Epithelial cell of umbilical artery (primary cell): ENCODE results near the gene POMT1. TPM values are rescaled to one million over a fixed set of nuclear protein-coding genes. Genes with fewer than 3 reads are reported as not detected.

Experiments used
- total RNA-seq: library from RNA; depleted of rRNA; stranded (reverse); fragments of >200 nt; gene quantifications from 2 replicates; pipeline ENCODE4 v1.2.3, GENCODE V29; 2014

Gene POMT1, protein sequence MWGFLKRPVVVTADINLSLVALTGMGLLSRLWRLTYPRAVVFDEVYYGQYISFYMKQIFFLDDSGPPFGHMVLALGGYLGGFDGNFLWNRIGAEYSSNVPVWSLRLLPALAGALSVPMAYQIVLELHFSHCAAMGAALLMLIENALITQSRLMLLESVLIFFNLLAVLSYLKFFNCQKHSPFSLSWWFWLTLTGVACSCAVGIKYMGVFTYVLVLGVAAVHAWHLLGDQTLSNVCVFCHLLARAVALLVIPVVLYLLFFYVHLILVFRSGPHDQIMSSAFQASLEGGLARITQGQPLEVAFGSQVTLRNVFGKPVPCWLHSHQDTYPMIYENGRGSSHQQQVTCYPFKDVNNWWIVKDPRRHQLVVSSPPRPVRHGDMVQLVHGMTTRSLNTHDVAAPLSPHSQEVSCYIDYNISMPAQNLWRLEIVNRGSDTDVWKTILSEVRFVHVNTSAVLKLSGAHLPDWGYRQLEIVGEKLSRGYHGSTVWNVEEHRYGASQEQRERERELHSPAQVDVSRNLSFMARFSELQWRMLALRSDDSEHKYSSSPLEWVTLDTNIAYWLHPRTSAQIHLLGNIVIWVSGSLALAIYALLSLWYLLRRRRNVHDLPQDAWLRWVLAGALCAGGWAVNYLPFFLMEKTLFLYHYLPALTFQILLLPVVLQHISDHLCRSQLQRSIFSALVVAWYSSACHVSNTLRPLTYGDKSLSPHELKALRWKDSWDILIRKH
- 22.1 and 32.8 TPM in 2 replicates for total RNA-seq

DNA sequence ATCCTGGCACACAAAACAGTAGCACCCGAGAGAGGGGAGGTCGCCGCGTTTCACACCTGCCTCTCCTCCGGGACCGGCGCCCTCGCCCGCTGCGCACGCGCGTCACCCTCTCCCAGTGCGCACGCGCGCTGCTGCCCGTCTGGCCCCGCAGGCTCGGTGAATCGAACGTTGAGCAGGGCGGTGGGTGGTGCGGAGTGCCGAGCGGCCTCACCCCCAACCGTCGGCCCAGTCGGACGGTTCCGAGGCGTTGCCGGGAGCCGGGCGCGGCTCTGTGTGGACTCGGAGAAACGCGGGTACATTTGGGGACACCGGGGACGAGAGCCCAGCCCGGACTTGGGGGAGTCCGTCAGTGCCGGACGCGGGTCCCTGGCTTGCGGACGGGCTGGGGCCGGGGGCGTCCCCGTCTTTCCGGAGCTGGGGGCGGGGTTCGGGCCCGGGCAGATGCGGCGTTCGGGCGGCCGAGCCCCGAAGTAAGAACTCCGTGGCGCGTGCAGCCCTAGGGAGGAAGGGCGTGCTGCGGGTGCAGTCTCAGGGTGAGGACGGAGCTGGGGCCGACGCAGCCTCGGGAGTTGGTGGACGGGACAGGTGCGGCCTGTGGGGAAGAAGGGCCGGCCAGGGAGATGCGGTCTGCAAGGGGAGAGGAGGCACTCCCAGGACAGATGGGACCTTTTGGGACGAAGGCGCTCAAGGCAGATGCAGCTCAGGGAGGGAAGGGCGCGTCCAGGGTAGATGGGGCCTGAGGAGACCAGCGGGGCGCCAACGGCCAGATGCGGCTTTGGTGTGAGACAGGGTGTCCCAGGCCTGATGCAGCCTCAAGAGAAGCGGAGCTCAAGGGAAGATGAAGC, at the start of gene POMT1:
Gene POMT1 (plus strand): TSS at position 138 of the 845 bp plus-strand sequence. CDS start 1,301 bp downstream, outside the sequence.

DNA sequence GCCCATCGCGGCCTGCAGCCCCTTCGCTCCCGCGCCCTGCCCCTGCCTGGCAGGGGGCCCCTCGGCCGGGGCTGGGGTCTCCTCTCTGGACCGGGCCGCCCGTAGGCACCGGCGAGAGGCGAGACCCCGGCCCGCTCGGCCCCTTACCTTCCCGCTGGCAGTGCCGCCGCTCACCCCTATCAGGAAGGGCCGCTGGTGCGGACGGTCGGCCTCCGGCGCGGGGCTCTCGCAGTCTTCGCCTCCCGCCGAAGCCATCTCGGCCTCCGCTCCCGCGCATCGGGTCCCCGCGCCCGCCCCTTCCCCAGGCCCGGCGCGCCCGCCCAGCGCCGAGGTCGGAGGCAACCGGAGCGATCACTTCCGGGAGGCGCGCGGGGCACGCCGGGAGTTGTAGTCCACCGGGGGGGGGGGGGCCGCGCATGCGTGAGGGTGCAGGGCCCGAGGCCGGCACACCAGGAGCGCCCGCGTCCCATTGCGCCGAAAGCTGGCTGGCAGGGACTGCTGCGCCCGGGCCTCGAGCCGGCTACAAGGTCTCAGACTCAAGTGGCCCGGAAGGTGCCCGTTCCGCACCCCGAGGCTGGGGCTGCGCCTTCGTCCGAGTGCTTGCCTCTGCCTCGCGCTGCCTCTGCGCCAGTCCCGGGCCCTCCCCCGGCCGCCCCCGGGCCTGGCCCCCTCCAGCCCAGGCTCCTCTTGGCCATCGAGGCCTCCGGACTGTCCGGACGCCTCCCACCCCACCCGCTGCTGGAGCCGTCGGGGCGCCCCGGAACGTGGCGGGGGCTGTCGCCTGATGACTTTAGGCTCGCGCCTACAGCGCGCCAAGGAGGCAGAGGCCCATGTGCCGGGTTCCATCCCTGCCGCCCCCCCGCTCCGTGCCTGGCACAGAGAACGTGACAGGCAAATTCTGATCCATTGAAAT, 28.5 kb downstream of the POMT1 start, which contains the start of gene UCK1:
Gene UCK1 (minus strand): TSS at position 344 of the 913 bp plus-strand sequence. CDS start 89 bp downstream, at position 255.

DNA sequence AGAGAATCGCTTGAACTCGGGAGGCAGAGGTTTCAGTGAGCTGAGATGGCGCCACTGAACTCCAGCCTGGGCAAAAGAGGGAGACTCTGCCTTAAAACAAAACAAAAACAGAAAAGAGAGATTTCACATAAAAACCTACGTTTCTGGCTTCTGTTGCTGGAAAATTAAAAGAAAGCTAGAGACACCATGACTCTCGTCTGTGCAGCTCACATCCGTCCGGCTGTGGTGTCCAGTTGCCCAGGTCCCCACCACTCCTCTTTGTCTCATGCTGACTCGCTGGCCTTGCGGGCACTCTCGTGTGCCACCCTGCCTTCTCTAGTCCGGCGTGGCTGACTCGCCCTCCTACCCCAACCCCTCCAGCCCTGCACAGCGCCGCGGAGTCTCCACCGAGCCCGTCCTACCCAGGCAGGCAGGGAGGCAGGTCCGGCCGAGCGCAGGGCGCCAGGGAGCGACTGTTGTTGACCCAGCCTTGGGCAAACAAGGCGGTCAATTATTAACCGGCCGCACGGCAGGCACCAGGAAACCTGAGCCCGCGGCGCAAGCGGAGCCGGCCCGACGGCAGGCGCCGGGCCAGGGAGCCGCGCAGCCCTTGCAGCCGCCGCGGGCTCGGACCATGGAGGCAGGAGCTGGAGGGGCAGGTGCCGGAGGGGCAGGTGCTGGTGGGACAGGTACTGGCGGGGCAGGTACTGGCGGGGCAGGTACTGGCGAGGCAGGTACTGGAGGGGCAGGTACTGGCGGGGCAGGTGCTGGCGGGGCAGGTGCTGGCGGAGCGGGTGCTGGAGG, 42.5 kb downstream of the POMT1 start, which contains the start of gene PRRT1B:
Gene PRRT1B (plus strand): TSS at position 521 of the 783 bp plus-strand sequence. CDS start 93 bp downstream, at position 614.

Other genes with a start within 250 kb of the POMT1 start
- 1.9 and 6.8 TPM in 2 replicates for gene FAM78A, start 226.4 kb upstream of the POMT1 start, total RNA-seq
- 0.32 and 0.46 TPM in 2 replicates for gene PLPP7, start 213.2 kb upstream of the POMT1 start, total RNA-seq
- 36.3 and 50.0 TPM in 2 replicates for gene PRRC2B, start 108.8 kb upstream of the POMT1 start, total RNA-seq
- gene UCK1, start 28.3 kb downstream of the POMT1 start, total RNA-seq, result 13.3 and 17.0 TPM in 2 replicates
- not detected in 2 replicates for gene PRRT1B, start 42.6 kb downstream of the POMT1 start, total RNA-seq
- 29.9 and 34.4 TPM in 2 replicates for gene RAPGEF1, start 237.2 kb downstream of the POMT1 start, total RNA-seq